Measurements from ENCODE around the gene ADARB2.

DNA sequence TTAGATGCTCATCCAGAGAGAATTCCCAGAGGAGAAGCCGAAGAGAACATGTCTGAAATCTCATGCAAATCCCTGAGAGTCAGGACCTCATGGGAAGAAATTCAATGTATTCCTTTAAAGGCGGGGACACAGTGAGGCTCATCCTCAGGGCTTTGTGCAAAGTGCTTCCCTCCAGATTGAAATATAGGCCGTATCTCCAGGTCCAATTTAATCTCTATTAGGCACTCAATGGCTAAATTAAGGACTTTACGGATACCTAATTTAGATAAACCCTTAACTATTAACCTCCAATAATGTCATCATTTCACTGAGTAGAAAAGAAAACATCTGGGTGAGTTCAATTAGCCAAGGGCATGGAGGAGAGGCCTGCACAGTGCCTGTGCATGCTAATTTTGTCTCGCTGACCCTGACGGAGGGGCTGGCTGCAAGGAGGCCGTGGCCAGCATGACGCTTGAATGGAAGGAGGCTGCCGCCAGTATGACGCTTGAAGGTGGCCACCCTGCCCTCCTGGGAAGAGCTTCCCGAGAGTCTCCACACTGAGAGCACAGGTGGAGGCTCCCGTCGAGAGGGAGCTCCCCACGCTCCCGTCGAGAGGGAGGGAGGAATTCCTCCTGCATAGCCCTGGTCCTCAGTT, 287.6 kb downstream of the ADARB2 start:
- no peak for TF ChIP-seq ZNF24 (IDR thresholded peaks at IDR 0.05)
- TF ChIP-seq ZNF274 (IDR thresholded peaks at IDR 0.05; ENCODE audit: insufficient read depth, insufficient read length), result no peak
- no peak for TF ChIP-seq ETV6 (conservative IDR thresholded peaks at IDR 0.05 in 1 of 2, IDR thresholded peaks at IDR 0.05 in 1 of 2; ENCODE audit: borderline replicate concordance in 1 of 2, low read depth in 1 of 2)
- TF ChIP-seq EZH2 (IDR thresholded peaks at IDR 0.05; ENCODE audit: borderline replicate concordance, control insufficient read depth, low read depth, low read length), result no peak
- TF ChIP-seq, protein P1, sequence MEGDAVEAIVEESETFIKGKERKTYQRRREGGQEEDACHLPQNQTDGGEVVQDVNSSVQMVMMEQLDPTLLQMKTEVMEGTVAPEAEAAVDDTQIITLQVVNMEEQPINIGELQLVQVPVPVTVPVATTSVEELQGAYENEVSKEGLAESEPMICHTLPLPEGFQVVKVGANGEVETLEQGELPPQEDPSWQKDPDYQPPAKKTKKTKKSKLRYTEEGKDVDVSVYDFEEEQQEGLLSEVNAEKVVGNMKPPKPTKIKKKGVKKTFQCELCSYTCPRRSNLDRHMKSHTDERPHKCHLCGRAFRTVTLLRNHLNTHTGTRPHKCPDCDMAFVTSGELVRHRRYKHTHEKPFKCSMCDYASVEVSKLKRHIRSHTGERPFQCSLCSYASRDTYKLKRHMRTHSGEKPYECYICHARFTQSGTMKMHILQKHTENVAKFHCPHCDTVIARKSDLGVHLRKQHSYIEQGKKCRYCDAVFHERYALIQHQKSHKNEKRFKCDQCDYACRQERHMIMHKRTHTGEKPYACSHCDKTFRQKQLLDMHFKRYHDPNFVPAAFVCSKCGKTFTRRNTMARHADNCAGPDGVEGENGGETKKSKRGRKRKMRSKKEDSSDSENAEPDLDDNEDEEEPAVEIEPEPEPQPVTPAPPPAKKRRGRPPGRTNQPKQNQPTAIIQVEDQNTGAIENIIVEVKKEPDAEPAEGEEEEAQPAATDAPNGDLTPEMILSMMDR (IDR thresholded peaks at IDR 0.05 in 2 of 3, conservative IDR thresholded peaks at IDR 0.05 in 1 of 3; ENCODE audit: control insufficient read depth in 2 of 3, extremely low read depth in 1 of 3, insufficient read depth in 1 of 3, low read depth in 3 of 3, low read length in 3 of 3), result no peak
- TF ChIP-seq, protein P2, sequence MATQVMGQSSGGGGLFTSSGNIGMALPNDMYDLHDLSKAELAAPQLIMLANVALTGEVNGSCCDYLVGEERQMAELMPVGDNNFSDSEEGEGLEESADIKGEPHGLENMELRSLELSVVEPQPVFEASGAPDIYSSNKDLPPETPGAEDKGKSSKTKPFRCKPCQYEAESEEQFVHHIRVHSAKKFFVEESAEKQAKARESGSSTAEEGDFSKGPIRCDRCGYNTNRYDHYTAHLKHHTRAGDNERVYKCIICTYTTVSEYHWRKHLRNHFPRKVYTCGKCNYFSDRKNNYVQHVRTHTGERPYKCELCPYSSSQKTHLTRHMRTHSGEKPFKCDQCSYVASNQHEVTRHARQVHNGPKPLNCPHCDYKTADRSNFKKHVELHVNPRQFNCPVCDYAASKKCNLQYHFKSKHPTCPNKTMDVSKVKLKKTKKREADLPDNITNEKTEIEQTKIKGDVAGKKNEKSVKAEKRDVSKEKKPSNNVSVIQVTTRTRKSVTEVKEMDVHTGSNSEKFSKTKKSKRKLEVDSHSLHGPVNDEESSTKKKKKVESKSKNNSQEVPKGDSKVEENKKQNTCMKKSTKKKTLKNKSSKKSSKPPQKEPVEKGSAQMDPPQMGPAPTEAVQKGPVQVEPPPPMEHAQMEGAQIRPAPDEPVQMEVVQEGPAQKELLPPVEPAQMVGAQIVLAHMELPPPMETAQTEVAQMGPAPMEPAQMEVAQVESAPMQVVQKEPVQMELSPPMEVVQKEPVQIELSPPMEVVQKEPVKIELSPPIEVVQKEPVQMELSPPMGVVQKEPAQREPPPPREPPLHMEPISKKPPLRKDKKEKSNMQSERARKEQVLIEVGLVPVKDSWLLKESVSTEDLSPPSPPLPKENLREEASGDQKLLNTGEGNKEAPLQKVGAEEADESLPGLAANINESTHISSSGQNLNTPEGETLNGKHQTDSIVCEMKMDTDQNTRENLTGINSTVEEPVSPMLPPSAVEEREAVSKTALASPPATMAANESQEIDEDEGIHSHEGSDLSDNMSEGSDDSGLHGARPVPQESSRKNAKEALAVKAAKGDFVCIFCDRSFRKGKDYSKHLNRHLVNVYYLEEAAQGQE (IDR thresholded peaks at IDR 0.05; ENCODE audit: low read depth, low read length), result no peak
- TF ChIP-seq POLR2AphosphoS5 (IDR thresholded peaks at IDR 0.05; ENCODE audit: low read length), result no peak
- TF ChIP-seq SREBF2 (IDR thresholded peaks at IDR 0.05; ENCODE audit: low read length), result no peak
- TF ChIP-seq ZBTB33 (IDR thresholded peaks at IDR 0.05), result no peak
- TF ChIP-seq TAF1 (IDR thresholded peaks at IDR 0.05; ENCODE audit: borderline replicate concordance, low read depth, low read length), result no peak
- no peak for TF ChIP-seq JUNB (IDR thresholded peaks at IDR 0.05)
- TF ChIP-seq NR2C2 (IDR thresholded peaks at IDR 0.05; ENCODE audit: borderline replicate concordance, control insufficient read depth, insufficient read length, low read depth), result no peak

All from GM12878 (cell line).